Loucy (cell line): Measurements from ENCODE around the gene SIGLEC10.
A peak's percentile ranks its signal among the peaks of the same experiment; 100 is the strongest.

Experiments
- H2AFZ ChIP-seq: fragments of 200-600 bp; sonication (generic); 2 replicates; pipeline ENCODE4 v1.6.0; 2016; ENCODE audit warnings: antibody characterized with exemption, mild to moderate bottlenecking, low read length, moderate library complexity
- H3F3A ChIP-seq: fragments of 200-600 bp; 2 replicates; pipeline ENCODE4 v1.6.0; 2016; ENCODE audit warnings: antibody characterized with exemption, low read depth, mild to moderate bottlenecking
- H3K27me3 ChIP-seq: fragments of 200-600 bp; sonication (generic); 2 replicates; pipeline ENCODE4 v1.6.1; 2014; ENCODE audit warnings: low read length, mild to moderate bottlenecking; ENCODE audit not compliant: insufficient read depth, poor library complexity, severe bottlenecking
- H3K36me3 ChIP-seq: fragments of 200-600 bp; sonication (generic); 2 replicates; pipeline ENCODE4 v1.6.1; 2016; ENCODE audit warnings: low read length; ENCODE audit not compliant: insufficient read depth
- H3K4me1 ChIP-seq: fragments of 200-600 bp; sonication (generic); 2 replicates; pipeline ENCODE4 v1.5.1; 2014; ENCODE audit warnings: low read length, mild to moderate bottlenecking; ENCODE audit not compliant: insufficient read depth, poor library complexity, severe bottlenecking
- H3K4me2 ChIP-seq: fragments of 200-600 bp; sonication (generic); 2 replicates; pipeline ENCODE4 v1.6.0; 2014; ENCODE audit warnings: antibody characterized with exemption, low read length, low read depth, mild to moderate bottlenecking; ENCODE audit not compliant: poor library complexity, severe bottlenecking
- H3K4me3 ChIP-seq: fragments of 200-600 bp; sonication (generic); 2 replicates; pipeline ENCODE4 v1.5.1; 2014; ENCODE audit warnings: low read length, mild to moderate bottlenecking, mixed read lengths; ENCODE audit not compliant: poor library complexity, severe bottlenecking
- H3K79me2 ChIP-seq: fragments of 200-600 bp; sonication (generic); 2 replicates; pipeline ENCODE4 v1.6.1; 2014; ENCODE audit warnings: low read length; ENCODE audit not compliant: insufficient read depth
- H3K9ac ChIP-seq: fragments of 200-600 bp; sonication (generic); 2 replicates; pipeline ENCODE4 v1.6.0; 2014; ENCODE audit warnings: mild to moderate bottlenecking, low read depth, low read length, moderate library complexity; ENCODE audit not compliant: poor library complexity, severe bottlenecking
- H3K9me2 ChIP-seq: fragments of 200-600 bp; sonication (generic); replicated peaks from 2 replicates; pipeline ENCODE4 v1.6.1; 2016; ENCODE audit warnings: low read depth, low read length, mixed read lengths
- H3K9me3 ChIP-seq: fragments of 200-600 bp; sonication (generic); 2 replicates; pipeline ENCODE4 v1.6.1; 2014; ENCODE audit warnings: mild to moderate bottlenecking, antibody characterized with exemption, low read length, low read depth; ENCODE audit not compliant: insufficient read depth
- H4K20me1 ChIP-seq: fragments of 200-600 bp; sonication (generic); 2 replicates; pipeline ENCODE4 v1.6.0; 2014; ENCODE audit warnings: antibody characterized with exemption, low read length, mild to moderate bottlenecking; ENCODE audit not compliant: insufficient read depth, poor library complexity, severe bottlenecking
- CTCF ChIP-seq: fragments of 200-600 bp; sonication (generic); conservative IDR thresholded peaks from 2 replicates; pipeline ENCODE4 v1.5.1; 2014; ENCODE audit warnings: mild to moderate bottlenecking, antibody characterized with exemption, low read length
- EZH2phosphoT487 ChIP-seq: fragments of 200-600 bp; IDR thresholded peaks from 2 replicates; pipeline ENCODE4 v1.6.1; 2018; ENCODE audit warnings: antibody characterized with exemption, mild to moderate bottlenecking, moderate library complexity, borderline replicate concordance

Gene SIGLEC10

GRCh38 chr19:51365965-51366388 lies 51.5 kb downstream of the SIGLEC10 start, which contains the start of gene ETFB:
TSS of gene ETFB (minus strand) at chr19:51366388. CDS start at chr19:51366326, 62 bp downstream.
- Histone ChIP-seq H3K4me2 (peak within 1 kb of the TSS; percentile 96), H3K9me3 (no peaks in the 10 kb centered on the region), H3K36me3 (no peaks in the 10 kb centered on the region), H3K9me2 (no peaks in the 10 kb centered on the region), H3K79me2 (peaks cover 60% of the 10 kb centered on the region), H3K27me3 (no peaks in the 10 kb centered on the region), H3K9ac (peak within 1 kb of the TSS; percentile 94), H4K20me1 (no peaks in the 10 kb centered on the region), H3F3A (no peaks in the 10 kb centered on the region), H2AFZ (peak within 1 kb of the TSS; percentile 83), H3K4me3 (peak within 1 kb of the TSS; percentile 99), H3K4me1 (peaks cover 53% of the 10 kb centered on the region)
- TF ChIP-seq CTCF (0 out of 2 replicates have a peak, but pooled peaks have one; percentile 25), EZH2phosphoT487 (no peak)

- Histone ChIP-seq H3K9me3 (no peaks in the 10 kb centered on the region), H3F3A (no peaks in the 10 kb centered on the region), H3K9ac (peak overlapping the region; percentile 94), H3K27me3 (no peaks in the 10 kb centered on the region), H3K4me1 (peaks cover 47% of the 10 kb centered on the region), H3K9me2 (no peaks in the 10 kb centered on the region), H3K79me2 (peaks cover 54% of the 10 kb centered on the region), H3K4me2 (peak overlapping the region; percentile 96), H4K20me1 (no peaks in the 10 kb centered on the region), H3K4me3 (peak overlapping the region; percentile 99), H2AFZ (peak overlapping the region; percentile 83), H3K36me3 (no peaks in the 10 kb centered on the region)
- TF ChIP-seq EZH2phosphoT487: no peak
- peak; percentile 49 for TF ChIP-seq CTCF
Measured at GRCh38 chr19:51365211-51365964, 52.1 kb downstream of the SIGLEC10 start.

GRCh38 chr19:51364200-51365106 lies 53.0 kb downstream of the SIGLEC10 start:
- Histone ChIP-seq H3K9me2 (no peaks in the 10 kb centered on the region), H3K4me3 (peak overlapping the region; percentile 16), H3K9ac (peak overlapping the region; percentile 50), H3K4me1 (peaks cover 44% of the 10 kb centered on the region), H3K27me3 (no peaks in the 10 kb centered on the region), H2AFZ (no peak overlapping the region), H3K4me2 (peak overlapping the region; percentile 96), H3K79me2 (peaks cover 46% of the 10 kb centered on the region), H3K36me3 (no peaks in the 10 kb centered on the region), H3K9me3 (no peaks in the 10 kb centered on the region), H3F3A (no peaks in the 10 kb centered on the region), H4K20me1 (no peaks in the 10 kb centered on the region)
- TF ChIP-seq CTCF (no peak), EZH2phosphoT487 (no peak)
